Heart right ventricle (tissue), 16 donors: ENCODE results near the gene GMEB2. TPM values are rescaled to one million over a fixed set of nuclear protein-coding genes. Genes with fewer than 3 reads are reported as not detected.

Source experiments
- ATAC-seq, 8 donors: fragments of 200-7000 bp; cut with Tn5 transposase; one replicate each; pipeline ENCODE4 v1.9.1; 2020; ENCODE audit warnings: mild to moderate bottlenecking in 8 of 8, moderate library complexity in 8 of 8, moderate number of reproducible peaks in 1 of 8
- DNase-seq, 2 donors: peaks; one replicate each; pipeline ENCODE4 v3.0.0-alpha.2; 2020
- H3K27ac ChIP-seq, 10 donors: fragments of 200-600 bp; sonication (generic) in 2 of 10; one replicate each; pipeline versions ENCODE4 v1.5.0 to v1.8.0; 2020 to 2022; ENCODE audit warnings: mild to moderate bottlenecking in 3 of 10
- H3K27me3 ChIP-seq, 7 donors: fragments of 200-600 bp; one replicate each; pipeline ENCODE4 v1.8.0; 2021 to 2022; ENCODE audit warnings: mild to moderate bottlenecking in 2 of 7
- H3K36me3 ChIP-seq, 9 donors: fragments of 200-600 bp; sonication (generic) in 1 of 9; one replicate each; pipeline versions ENCODE4 v1.5.0 to v1.8.0; 2020 to 2022; ENCODE audit warnings: mild to moderate bottlenecking in 2 of 9
- H3K4me1 ChIP-seq, 9 donors: fragments of 200-600 bp; sonication (generic) in 1 of 9; one replicate each; pipeline versions ENCODE4 v1.5.0 to v1.8.0; 2020 to 2022; ENCODE audit warnings: mild to moderate bottlenecking in 4 of 9
- H3K4me3 ChIP-seq, 10 donors: fragments of 200-600 bp; sonication (generic) in 2 of 10; one replicate each; pipeline versions ENCODE4 v1.5.0 to v1.8.0; 2020 to 2022; ENCODE audit warnings: mild to moderate bottlenecking in 7 of 10, moderate library complexity in 2 of 10
- H3K9me3 ChIP-seq, 11 donors: fragments of 200-600 bp in 10 of 11; sonication (generic) in 2 of 11; one replicate each; pipeline versions ENCODE4 v1.5.0 to v1.8.0; 2013 to 2022; ENCODE audit warnings: mild to moderate bottlenecking in 2 of 11, control low read depth in 1 of 11, moderate library complexity in 1 of 11
- WGBS, 2 donors: extraction: QIAGEN DNeasy Blood & Tissue Kit; methylation state at CpG; one replicate each; pipeline ENCODE4 v1.1.7; 2013; ENCODE audit warnings: inconsistent platforms in 1 of 2; 5-methylcytosine and 5-hydroxymethylcytosine counted together
- intact Hi-C, 10 donors: fragments of 100-400 bp; cut with DNase I; formaldehyde crosslinking; loops; one replicate each; pipeline versions ENCODE4 v1.11.1 to v1.14.2; 2022
- polyA plus RNA-seq, 2 donors: library from polyadenylated mRNA; stranded (reverse); fragments of 200-250 nt; gene quantifications; one replicate each; pipeline ENCODE4 v1.2.3, GENCODE V29; 2013
- total RNA-seq, 10 donors: library from RNA; stranded (reverse); fragmentation: NEBNext Ultra II Directional in 3 of 10; extraction: Animal tissue kit (Norgen Biotek cat#: 25700) in 3 of 10; gene quantifications; one replicate each; pipeline versions ENCODE4 v1.2.1 to v1.2.4, GENCODE V29; 2021 to 2023
- TF ChIP-seq, protein P1 (sequence below), 9 donors: fragments of 200-600 bp; sonication (generic) in 2 of 9; IDR thresholded peaks; one replicate each; pipeline versions ENCODE4 v1.5.0 to v1.8.0; 2021 to 2022; ENCODE audit warnings: antibody characterized with exemption in 9 of 9, mild to moderate bottlenecking in 5 of 9, moderate library complexity in 1 of 9
- donor health status: Arrhythmogenic right ventricular cardiomyopathy.
- donor health status: ischemic (EF 13 %, LVEDD 7.1; RV severe dilation, severe dysfunction).
- donor health status: healthy with polysubstance abuse.
- donor health status: DM: no; HTN: yes; CAD: no.
- donor health status: DM: no; HTN: no; CAD: no.
- donor health status: ischemic (EF 25% LVEDD 6.9; RV normal size, moderate dysfunction).
- donor health status: ischemic (EF 25% LVEDD 5.7; RV mildly dilated, moderate dysfunction).
- donor health status: healthy.
- donor health status: DM: yes; HTN: yes; CAD: no.
- donor health status: Ischemic cardiomyopathy.
- donor health status: ischemic (EF 35%, LVEDD 5.7; RV mildly dilated, moderate dysfunction).
- donor health status: nonischemic (EF 11% LVEDD 7.7; RV severe dilation, severe dysfunction).
- donor health status: DM: yes; HTN: yes; CAD: no.
- donor health status: PGD.
- donor health status: ischemic (EF 29% LVEDD 5.4; RV normal size, mild dysfunction).
- donor health status: nonischemic (EF 23%, LVEDD 6.1; RV moderate dilation, normal function).

The GMEB2 gene
- total and polyA plus RNA-seq, 12 donors = 4.9 to 8.2 (median 5.9) TPM

DNA sequence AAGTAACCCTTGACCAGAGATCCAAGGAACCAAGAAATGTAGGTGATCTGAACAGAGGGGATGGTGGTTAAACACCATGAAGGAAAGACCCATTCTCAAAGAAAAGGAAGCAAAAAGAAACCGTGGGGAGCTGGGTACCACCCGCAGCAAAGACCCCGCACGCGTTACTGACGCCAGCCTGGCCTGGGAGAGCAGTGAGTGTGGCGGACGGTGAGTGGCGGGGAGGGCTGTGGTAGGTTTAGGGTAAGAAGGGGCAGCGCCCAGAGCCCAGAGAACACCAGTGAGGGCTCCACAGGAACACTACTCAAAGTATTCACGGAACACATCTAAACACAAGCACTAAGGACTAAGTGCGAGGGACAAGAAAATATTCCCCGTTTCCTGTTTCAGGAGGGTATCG lies 4.2 kb downstream of the GMEB2 start:
- H3K4me3 ChIP-seq = no peak overlapping the region
- TF ChIP-seq, protein P1, sequence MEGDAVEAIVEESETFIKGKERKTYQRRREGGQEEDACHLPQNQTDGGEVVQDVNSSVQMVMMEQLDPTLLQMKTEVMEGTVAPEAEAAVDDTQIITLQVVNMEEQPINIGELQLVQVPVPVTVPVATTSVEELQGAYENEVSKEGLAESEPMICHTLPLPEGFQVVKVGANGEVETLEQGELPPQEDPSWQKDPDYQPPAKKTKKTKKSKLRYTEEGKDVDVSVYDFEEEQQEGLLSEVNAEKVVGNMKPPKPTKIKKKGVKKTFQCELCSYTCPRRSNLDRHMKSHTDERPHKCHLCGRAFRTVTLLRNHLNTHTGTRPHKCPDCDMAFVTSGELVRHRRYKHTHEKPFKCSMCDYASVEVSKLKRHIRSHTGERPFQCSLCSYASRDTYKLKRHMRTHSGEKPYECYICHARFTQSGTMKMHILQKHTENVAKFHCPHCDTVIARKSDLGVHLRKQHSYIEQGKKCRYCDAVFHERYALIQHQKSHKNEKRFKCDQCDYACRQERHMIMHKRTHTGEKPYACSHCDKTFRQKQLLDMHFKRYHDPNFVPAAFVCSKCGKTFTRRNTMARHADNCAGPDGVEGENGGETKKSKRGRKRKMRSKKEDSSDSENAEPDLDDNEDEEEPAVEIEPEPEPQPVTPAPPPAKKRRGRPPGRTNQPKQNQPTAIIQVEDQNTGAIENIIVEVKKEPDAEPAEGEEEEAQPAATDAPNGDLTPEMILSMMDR (IDR thresholded peaks at IDR 0.05) = no peak
- H3K4me1 ChIP-seq = peaks cover 0 to 10% (median 8%) of the 10 kb centered on the region in 9 donors
- H3K27me3 ChIP-seq = no peaks in the 10 kb centered on the region
- 92 to 97% methylated on average over 14 of the region's 14 CpGs for WGBS, 2 donors
- no peaks in the 10 kb centered on the region for H3K9me3 ChIP-seq
- no peak overlapping the region for H3K27ac ChIP-seq
- intact Hi-C loops = loop anchor here in 4 of 10 donors (5.0 to 10.0 kb wide), 3 partner anchors 45 to 242 kb away; partner anchors contain the start of genes ABHD16B (in 2 of the 4), HELZ2 (in 2 of the 4) and TPD52L2 (in 2 of the 4)
- DNase-seq = no peak
- ATAC-seq = no peak
- peaks cover 0 to 27% (median 2%) of the 10 kb centered on the region in 9 donors for H3K36me3 ChIP-seq

DNA sequence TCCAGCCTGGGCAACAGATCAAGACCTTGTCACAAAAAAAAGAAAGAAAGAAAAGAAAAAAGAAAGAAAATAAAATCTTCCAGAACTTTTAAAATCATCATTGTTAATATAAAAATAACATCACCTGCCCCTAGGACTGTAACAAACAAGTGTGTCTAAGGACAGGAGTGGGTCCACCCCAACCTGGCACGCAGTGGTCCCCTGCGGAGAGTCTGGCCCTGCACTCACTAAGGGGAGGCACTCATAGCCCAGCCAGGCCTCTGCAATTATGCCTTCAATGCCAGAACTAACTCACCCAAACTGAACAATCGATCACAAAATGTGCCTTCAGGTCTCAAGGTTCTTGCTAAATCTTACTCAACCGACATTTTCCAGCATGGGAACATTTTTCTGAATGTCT lies 4.8 kb downstream of the GMEB2 start:
- WGBS, 2 donors = 92 to 95% methylated on average over 4 of the region's 4 CpGs
- Histone ChIP-seq H3K4me3 (no peak overlapping the region), H3K27me3 (no peaks in the 10 kb centered on the region), H3K27ac (no peak overlapping the region), H3K9me3 (no peaks in the 10 kb centered on the region), H3K36me3 (peaks cover 0 to 34% (median 5%) of the 10 kb centered on the region in 9 donors), H3K4me1 (peaks cover 0 to 10% (median 8%) of the 10 kb centered on the region in 9 donors)
- TF ChIP-seq, protein P1 (IDR thresholded peaks at IDR 0.05) = no peak
- intact Hi-C loops = loop anchor here in 4 of 10 donors (5.0 to 10.0 kb wide), 3 partner anchors 45 to 243 kb away; partner anchors contain the start of genes ABHD16B (in 2 of the 4), HELZ2 (in 2 of the 4) and TPD52L2 (in 2 of the 4)
- no peak for ATAC-seq
- no peak for DNase-seq

DNA sequence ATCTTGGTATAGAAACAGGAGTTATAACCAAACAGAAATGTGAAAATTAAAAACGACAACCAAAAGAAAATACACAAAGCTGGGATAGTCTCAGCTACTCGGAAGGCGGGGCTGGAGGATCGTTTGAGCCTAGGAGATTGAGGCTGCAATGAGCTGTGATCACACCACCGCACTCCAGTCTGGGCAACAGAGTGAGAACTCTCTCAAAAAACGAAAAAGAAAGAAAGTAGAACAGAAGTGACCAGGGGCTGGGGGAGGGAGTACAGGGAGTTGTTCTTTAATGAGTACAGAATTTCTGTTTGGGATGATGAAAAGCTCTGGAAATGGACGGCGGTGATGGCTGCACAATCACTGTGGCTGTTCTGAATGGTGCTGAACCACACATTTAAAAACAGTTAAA lies 5.9 kb downstream of the GMEB2 start:
- Histone ChIP-seq H3K9me3 (no peaks in the 10 kb centered on the region), H3K36me3 (peaks cover 0 to 45% (median 5%) of the 10 kb centered on the region in 9 donors), H3K27ac (no peak overlapping the region), H3K4me3 (no peak overlapping the region), H3K4me1 (peaks cover 0 to 9% (median 6%) of the 10 kb centered on the region in 9 donors), H3K27me3 (no peaks in the 10 kb centered on the region)
- 88% methylated on average over 8 of the region's 8 CpGs for WGBS, 2 donors
- ATAC-seq (no peak), DNase-seq (no peak)
- intact Hi-C loops = loop anchor here in 4 of 10 donors (5.0 to 10.0 kb wide), 3 partner anchors 44 to 244 kb away; partner anchors contain the start of genes ABHD16B (in 2 of the 4), HELZ2 (in 2 of the 4) and TPD52L2 (in 2 of the 4)
- TF ChIP-seq, protein P1 (IDR thresholded peaks at IDR 0.05) = no peak

DNA sequence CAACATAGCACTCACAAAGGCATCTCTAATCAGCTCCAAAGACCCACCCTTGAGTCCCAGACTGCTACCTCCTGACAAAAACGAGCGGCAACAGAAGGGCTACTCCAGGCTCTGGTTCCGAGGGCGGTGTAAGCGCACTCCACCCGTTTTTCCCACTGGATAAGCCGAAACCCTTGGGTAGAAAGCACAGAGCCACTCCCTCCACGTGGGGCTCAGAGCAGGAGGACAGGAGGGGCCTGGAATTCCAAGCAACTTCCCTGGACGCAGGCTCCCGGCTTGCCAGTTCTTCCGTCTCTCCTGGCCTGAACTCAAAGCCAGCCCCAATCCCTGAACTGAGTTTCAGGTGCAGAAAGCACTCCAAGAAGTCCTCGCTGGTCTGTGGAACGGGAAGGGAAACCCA lies 7.4 kb downstream of the GMEB2 start:
- H3K27me3 ChIP-seq = no peaks in the 10 kb centered on the region
- ATAC-seq (no peak), DNase-seq (no peak)
- H3K36me3 ChIP-seq = peaks cover 0 to 60% (median 5%) of the 10 kb centered on the region in 9 donors
- intact Hi-C loops = loop anchor here in 1 of 10 donors (5.0 kb wide), 1 partner anchor 292 kb away; no protein-coding TSS in a partner anchor
- TF ChIP-seq, protein P1 (IDR thresholded peaks at IDR 0.05) = no peak
- H3K4me1 ChIP-seq = no peaks in the 10 kb centered on the region
- H3K4me3 ChIP-seq = no peak overlapping the region
- 80 to 82% methylated on average over 13 of the region's 13 CpGs for WGBS, 2 donors
- no peaks in the 10 kb centered on the region for H3K9me3 ChIP-seq
- no peak overlapping the region for H3K27ac ChIP-seq
